ACHN (cell line): Measurements from ENCODE around the gene IPO13.
A peak's percentile ranks its signal among the peaks of the same experiment; 100 is the strongest.

Experiments used
- DNase-seq: peaks from one replicate; pipeline ENCODE4 v3.0.0-alpha.2; 2015
- in situ Hi-C: cut with HindIII; loops from 2 replicates; pipeline ENCODE4 v1.10.0; 2017; ENCODE audit warnings: low sequenced_read_pairs, low pct_ligation_motif_present, low pct_unique_long_range_greater_than_20kb

IPO13 gene

GRCh38 chr1:43963890-43964289 lies 17.1 kb downstream of the IPO13 start:
- in situ Hi-C loops: no loop called here
- no peak for DNase-seq

GRCh38 chr1:43965316-43965715 lies 18.6 kb downstream of the IPO13 start:
- no peak for DNase-seq
- in situ Hi-C loops: no loop called here

DNA sequence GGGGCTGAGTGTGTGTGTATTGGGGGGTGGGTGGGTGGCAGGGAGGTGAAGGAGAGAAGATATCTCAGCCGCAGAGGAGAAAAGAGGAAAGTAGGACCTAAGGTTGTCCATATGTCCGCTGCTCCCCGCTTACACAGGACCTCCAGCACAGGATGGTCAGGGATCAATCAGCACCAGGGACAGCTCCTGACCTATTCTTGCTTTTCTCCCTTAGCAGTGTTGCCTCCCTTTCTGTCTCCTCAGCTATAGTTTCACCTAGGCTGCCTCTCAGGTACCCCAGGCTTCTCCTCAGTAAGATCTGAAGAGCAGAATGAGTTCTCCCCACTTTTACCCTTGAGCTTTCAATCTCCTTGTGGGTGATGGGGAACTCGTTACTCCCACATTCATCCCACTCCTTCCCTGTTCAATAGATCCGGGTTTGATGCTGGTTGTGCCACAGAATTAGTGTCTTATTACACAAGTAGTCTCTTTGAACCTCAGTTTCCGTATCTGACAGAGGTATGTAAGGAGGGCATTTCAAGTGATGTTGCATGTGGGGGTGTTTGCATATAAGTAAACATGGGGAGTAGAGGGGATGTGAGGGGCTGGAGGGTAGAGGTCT lies 21.7 kb downstream of the IPO13 start:
- in situ Hi-C loops: no loop called here
- DNase-seq: peak; percentile 47

- no peak for DNase-seq
- in situ Hi-C loops: no loop called here
Observed at GRCh38 chr1:43969416-43969745, 22.6 kb downstream of the IPO13 start.

DNA sequence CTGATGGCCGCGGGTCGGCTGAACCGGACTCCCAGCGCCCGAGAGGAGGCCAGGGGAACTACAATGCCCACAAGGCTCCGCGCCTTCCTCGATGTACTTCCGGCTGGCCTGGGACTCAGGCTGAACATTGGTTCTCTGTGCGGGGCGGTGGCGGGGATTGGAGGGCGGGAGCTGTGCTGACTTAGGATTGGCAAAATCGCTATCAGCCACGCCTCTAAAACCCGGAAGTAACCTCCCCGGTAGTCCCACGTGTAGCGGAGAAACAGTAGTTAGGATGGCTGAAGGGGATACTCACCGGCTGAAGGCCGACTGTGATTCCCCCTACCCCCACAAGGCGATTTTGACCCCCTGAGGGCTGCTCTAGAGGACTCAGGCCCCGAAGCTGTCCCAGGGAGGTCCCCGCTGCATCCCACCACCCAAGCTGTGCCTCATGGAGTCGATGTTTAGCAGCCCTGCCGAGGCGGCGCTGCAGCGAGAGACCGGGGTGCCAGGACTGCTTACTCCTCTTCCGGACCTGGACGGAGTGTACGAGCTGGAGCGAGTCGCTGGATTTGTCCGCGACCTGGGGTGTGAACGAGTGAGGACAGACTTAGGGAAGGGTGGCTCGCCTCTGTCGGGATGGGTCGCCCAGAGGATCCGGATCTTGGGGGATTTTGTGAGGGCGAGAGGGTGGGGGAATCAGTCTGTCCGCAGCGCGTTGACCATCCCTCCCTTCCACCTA lies 23.2 kb downstream of the IPO13 start, which contains the start of gene DPH2:
Gene DPH2, plus strand, starts transcription at position 265 of the 721 bp plus-strand sequence. Its CDS starts 166 bp downstream, at position 431.
- in situ Hi-C loops: no loop called here
- peak; percentile 95 for DNase-seq

GRCh38 chr1:43970502-43970901 lies 23.8 kb downstream of the IPO13 start:
- in situ Hi-C loops: no loop called here
- no peak for DNase-seq

DNA sequence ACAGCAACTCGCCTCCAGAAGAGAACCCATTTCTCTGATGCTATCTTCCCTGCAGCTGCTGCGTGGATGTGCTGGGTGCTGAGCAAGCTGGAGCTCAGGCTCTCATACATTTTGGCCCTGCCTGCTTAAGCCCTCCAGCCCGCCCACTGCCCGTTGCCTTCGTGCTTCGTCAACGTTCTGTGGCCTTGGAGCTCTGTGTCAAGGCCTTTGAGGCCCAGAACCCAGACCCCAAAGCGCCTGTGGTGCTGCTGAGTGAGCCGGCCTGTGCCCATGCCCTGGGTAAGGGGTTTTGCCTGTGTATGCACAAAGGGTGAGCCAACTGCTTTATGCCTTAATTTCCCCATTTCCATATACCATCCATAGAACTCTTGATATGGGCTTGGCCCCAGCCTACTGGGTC lies 24.2 kb downstream of the IPO13 start:
- DNase-seq: no peak
- in situ Hi-C loops: no loop called here

- no peak for DNase-seq
- in situ Hi-C loops: no loop called here
Observed at GRCh38 chr1:43971336-43971980, 24.7 kb downstream of the IPO13 start.

GRCh38 chr1:43973981-43974442 lies 27.3 kb downstream of the IPO13 start:
- in situ Hi-C loops: no loop called here
- DNase-seq: peak; percentile 25

DNA sequence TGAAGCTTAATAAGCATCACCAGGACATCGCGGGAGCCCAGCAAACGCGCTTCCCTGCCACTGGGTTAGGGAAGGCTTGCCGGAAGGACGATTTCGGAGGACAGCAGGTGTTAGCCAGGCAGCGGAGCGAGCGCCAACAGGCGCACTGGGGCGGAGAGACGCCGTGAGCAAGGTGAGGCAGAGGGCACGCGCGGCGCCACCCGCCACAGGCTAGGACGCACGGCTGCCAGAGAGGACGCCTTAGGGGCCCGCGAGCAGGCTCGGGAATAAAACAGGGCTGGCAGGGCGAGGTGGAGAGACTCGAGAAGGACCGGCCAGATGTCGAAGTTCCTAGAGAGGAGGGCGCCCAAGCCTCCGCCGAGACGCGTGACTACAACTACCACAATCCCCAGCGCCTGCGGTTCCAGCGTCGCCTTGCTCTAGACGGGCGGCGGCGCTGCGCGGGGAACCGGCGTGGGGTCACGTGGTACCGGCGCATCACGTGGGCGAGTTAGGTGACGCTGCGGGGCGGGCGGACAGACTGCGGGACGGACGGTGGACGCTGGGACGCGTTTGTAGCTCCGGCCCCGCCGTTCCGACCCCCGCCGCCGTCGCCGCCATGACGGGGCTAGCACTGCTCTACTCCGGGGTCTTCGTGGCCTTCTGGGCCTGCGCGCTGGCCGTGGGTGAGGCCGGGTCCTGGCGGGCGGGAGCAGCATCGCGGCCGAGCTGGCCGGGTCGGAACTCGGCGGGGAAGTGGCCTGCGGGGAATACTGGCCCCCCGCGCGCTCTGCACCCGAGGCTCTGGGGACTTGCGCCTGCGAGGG lies 27.9 kb downstream of the IPO13 start, which contains the start of gene ATP6V0B:
Gene ATP6V0B, plus strand, starts transcription at position 518 of the 806 bp plus-strand sequence. Its CDS starts 81 bp downstream, at position 599.
- in situ Hi-C loops: no loop called here
- peak; percentile 93 for DNase-seq

DNA sequence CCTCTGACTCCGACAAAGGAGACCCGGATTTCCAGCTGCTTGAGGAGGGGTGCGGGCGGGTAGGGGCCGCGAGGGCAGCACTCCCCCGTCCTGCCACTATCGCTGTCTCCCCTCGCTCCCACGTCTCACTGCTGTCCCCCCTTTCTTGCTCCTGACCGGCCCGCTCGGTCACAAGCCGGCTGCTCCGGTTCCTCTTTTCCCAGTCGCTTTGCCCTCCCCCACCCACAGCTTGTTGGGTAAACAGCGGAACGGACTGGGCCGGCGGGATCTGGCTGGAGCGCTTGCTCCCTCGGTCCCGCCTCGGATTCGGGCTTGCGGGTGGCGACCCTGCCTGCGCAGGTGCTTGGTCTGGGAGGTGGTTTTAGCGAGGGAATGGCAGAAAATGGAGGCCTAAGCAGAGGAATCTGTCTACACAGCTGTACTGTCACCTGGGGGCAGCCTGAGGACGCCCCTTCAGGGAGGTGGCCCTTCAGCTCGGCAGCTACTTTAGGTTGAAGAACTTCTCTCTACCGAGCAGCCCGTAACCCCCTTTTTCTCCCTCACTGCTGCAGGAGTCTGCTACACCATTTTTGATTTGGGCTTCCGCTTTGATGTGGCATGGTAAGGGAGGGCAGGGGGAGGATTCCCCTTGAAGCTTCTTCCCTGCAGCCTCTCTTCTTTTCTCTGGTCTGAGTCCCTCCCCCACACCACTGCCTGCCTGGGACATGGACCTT lies 28.7 kb downstream of the IPO13 start:
- DNase-seq: peak; percentile 16

GRCh38 chr1:43976045-43976444 lies 29.3 kb downstream of the IPO13 start:
- DNase-seq: no peak
- in situ Hi-C loops: no loop called here

More for the DNA sequence above, 28.7 kb downstream of the IPO13 start:
- in situ Hi-C loops: no loop called here

DNA sequence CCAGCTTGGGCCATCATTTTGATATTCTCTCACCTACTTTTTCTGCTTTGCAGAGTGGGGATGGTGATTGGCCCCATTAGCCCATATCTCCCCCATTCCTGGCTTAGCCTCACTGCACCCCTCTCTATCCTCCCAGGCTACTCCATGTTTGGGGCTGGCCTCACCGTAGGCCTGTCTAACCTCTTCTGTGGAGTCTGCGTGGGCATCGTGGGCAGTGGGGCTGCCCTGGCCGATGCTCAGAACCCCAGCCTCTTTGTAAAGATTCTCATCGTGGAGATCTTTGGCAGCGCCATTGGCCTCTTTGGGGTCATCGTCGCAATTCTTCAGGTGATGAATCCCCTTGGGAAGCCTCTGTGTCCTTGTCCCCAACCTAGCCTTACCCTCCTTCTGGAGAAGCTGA lies 30.1 kb downstream of the IPO13 start:
- in situ Hi-C loops: no loop called here

GRCh38 chr1:43977376-43978263 lies 30.9 kb downstream of the IPO13 start:
- in situ Hi-C loops: no loop called here
- no peak for DNase-seq

More for the DNA sequence above, 30.1 kb downstream of the IPO13 start:
- no peak for DNase-seq

DNA sequence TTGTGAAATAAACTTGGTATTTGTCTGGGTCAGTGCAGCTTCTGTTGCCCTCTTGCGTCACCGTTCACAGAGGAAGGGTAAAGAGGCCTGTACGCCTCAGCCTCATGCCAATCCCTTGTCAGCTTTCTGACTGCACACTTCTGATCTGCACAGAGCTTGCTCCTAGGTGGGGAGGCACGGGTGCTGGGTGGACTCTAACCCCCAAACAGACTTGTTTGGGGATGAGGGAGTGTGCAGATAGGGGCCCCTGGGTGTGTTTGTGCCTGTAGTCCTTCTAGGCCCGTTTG lies 31.5 kb downstream of the IPO13 start:
- no peak for DNase-seq
- in situ Hi-C loops: no loop called here

- peak; percentile 36 for DNase-seq
- in situ Hi-C loops: no loop called here
Observed at GRCh38 chr1:43978551-43979260, 32.0 kb downstream of the IPO13 start, which contains the start of gene B4GALT2. Gene B4GALT2, plus strand, starts transcription at chr1:43979210. Its CDS starts 1,951 bp downstream, at chr1:43981161.

- in situ Hi-C loops: no loop called here
- DNase-seq: no peak
Observed at GRCh38 chr1:43979261-43979527, 32.4 kb downstream of the IPO13 start.
